K562 (cell line): ENCODE measurements around the gene EXOC3L2.

Experiments used
- C11orf30 ChIP-seq: fragments of 450-650 bp; IDR thresholded peaks from 2 replicates; pipeline ENCODE4 v1.6.1; 2016; ENCODE audit warnings: low read depth, mild to moderate bottlenecking
- ELF4 ChIP-seq: fragments of 450-650 bp; formaldehyde crosslinking; IDR thresholded peaks from 2 replicates; pipeline ENCODE4 v1.4.0; 2022; ENCODE audit warnings: missing genetic modification characterization
- GATA2 ChIP-seq: sonication (generic); formaldehyde crosslinking; IDR thresholded peaks from 2 replicates; pipeline ENCODE4 v1.4.0; 2020; ENCODE audit warnings: mild to moderate bottlenecking, missing genetic modification reagents
- NFE2L1 ChIP-seq: fragments of 450-650 bp; IDR thresholded peaks from 2 replicates; pipeline ENCODE4 v1.6.1; 2016; ENCODE audit warnings: missing genetic modification characterization, low read depth, mild to moderate bottlenecking, missing compliant biosample characterization, moderate library complexity, borderline replicate concordance
- NFRKB ChIP-seq: fragments of 450-650 bp; IDR thresholded peaks from 2 replicates; pipeline ENCODE4 v1.6.1; 2016; ENCODE audit warnings: low read depth
- SAFB2 ChIP-seq: fragments of 200-400 bp; formaldehyde crosslinking; IDR thresholded peaks from 2 replicates; pipeline ENCODE4 v1.6.1; 2018; ENCODE audit warnings: borderline replicate concordance, low read length, low read depth, moderate library complexity; ENCODE audit not compliant: severe bottlenecking
- ZFP1 ChIP-seq: fragments of 450-650 bp; formaldehyde crosslinking; IDR thresholded peaks from 2 replicates; pipeline ENCODE4 v1.4.0; 2020; ENCODE audit warnings: mild to moderate bottlenecking, mixed read lengths

- TF ChIP-seq NFE2L1 (no peak), C11orf30 (no peak), SAFB2 (no peak), GATA2 (CRISPR knock-in tag) (no peak), ZFP1 (CRISPR knock-in tag) (no peak), NFRKB (no peak), ELF4 (CRISPR knock-in tag) (no peak)
These were observed 17.8 kb upstream of the EXOC3L2 start for GRCh38 chr19:45263013-45263412.
